Smooth muscle cell (in vitro differentiated cells): ENCODE data around the gene CAPN10. TPM values are rescaled to one million over a fixed set of nuclear protein-coding genes. Genes with fewer than 3 reads are reported as not detected.

ENCODE experiments used
- DNase-seq: peaks from one replicate; lab custom pipeline; 2025; ENCODE audit not compliant: unreplicated experiment; lab: John Stamatoyannopoulos, UW
- H2AFZ ChIP-seq: fragments of 200-600 bp; sonication (generic); 2 replicates; pipeline ENCODE4 v1.6.0; 2016; ENCODE audit warnings: antibody characterized with exemption, low read depth, mild to moderate bottlenecking
- H3F3A ChIP-seq: fragments of 200-600 bp; sonication (generic); 2 replicates; pipeline ENCODE4 v1.6.0; 2017; ENCODE audit warnings: antibody characterized with exemption, low read depth
- H3K27ac ChIP-seq: fragments of 200-600 bp; sonication (generic); 2 replicates; pipeline ENCODE4 v1.5.1; 2016; ENCODE audit warnings: low read depth, mild to moderate bottlenecking
- H3K27me3 ChIP-seq: fragments of 200-600 bp; sonication (generic); 2 replicates; pipeline ENCODE4 v1.6.1; 2016; ENCODE audit warnings: low read depth, mild to moderate bottlenecking
- H3K36me3 ChIP-seq: fragments of 200-600 bp; sonication (generic); 2 replicates; pipeline ENCODE4 v1.5.1; 2016; ENCODE audit warnings: low read depth
- H3K4me1 ChIP-seq: fragments of 200-600 bp; sonication (generic); 2 replicates; pipeline ENCODE4 v1.5.1; 2016; ENCODE audit warnings: low read depth
- H3K4me2 ChIP-seq: fragments of 200-600 bp; sonication (generic); 2 replicates; pipeline ENCODE4 v1.6.0; 2016; ENCODE audit warnings: mild to moderate bottlenecking
- H3K4me3 ChIP-seq: fragments of 200-600 bp; sonication (generic); 2 replicates; pipeline ENCODE4 v1.5.1; 2016; ENCODE audit warnings: mild to moderate bottlenecking
- H3K79me2 ChIP-seq: fragments of 200-600 bp; sonication (generic); 2 replicates; pipeline ENCODE4 v1.6.0; 2016; ENCODE audit warnings: low read depth, mild to moderate bottlenecking
- H3K9ac ChIP-seq: fragments of 200-600 bp; sonication (generic); 2 replicates; pipeline ENCODE4 v1.6.0; 2016; ENCODE audit warnings: low read depth
- H3K9me3 ChIP-seq: fragments of 200-600 bp; sonication (generic); replicated peaks from 2 replicates; pipeline ENCODE4 v1.5.1; 2016; ENCODE audit warnings: low read depth
- H4K20me1 ChIP-seq: fragments of 200-600 bp; sonication (generic); 2 replicates; pipeline ENCODE4 v1.6.0; 2016; ENCODE audit warnings: low read depth
- WGBS: methylation state at CpG from one replicate; pipeline ENCODE4 v1.1.7; 2016; ENCODE audit warnings: low lambda C conversion rate; 5-methylcytosine and 5-hydroxymethylcytosine counted together
- polyA plus RNA-seq: library from polyadenylated mRNA; unstranded; fragments of >200 nt; fragmentation: Nextera tagmentation; extraction: Ambion mirVana; gene quantifications from 2 replicates; pipeline ENCODE4 v1.2.1, GENCODE V29; 2016
- total RNA-seq: library from RNA; depleted of rRNA; stranded (reverse); fragments of >200 nt; gene quantifications from 2 replicates; pipeline ENCODE4 v1.2.3, GENCODE V29; 2014
- TF ChIP-seq, protein P1 (sequence below): fragments of 200-600 bp; sonication (generic); IDR thresholded peaks from 2 replicates; pipeline ENCODE4 v1.5.1; 2017; ENCODE audit warnings: borderline replicate concordance, mild to moderate bottlenecking, antibody characterized with exemption; ENCODE audit not compliant: insufficient read depth, poor library complexity, severe bottlenecking

The CAPN10 gene
- total and polyA plus RNA-seq, 2 experiments from 2014 or later: 6.6 to 17.0 TPM

DNA sequence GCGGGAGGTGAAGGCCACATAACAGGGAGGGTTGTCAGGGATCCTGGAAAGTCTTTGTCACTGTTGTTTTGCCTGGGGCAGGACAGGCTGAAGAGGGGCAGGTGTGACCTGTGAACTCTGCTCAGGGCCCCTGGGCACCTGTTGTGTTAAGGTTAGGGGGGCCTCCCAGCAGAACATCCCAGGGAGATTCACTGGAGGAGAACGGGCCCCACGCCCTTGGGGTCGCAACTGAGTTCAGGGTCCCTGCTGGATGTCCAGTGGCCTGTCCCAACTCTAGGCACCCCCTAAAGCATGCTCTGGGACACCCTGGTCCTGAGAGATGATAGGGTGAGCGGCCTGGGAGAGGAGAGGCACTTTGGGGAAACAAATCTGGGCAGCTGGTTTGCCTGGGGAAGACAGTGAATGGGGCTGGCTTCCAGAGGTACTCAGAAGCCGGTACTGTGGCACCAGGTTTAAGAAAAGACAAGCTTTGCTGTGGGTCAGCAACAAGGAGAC, 61.7 kb downstream of the CAPN10 start:
- no peak for DNase-seq
- Histone ChIP-seq H3K36me3 (no peaks in the 10 kb centered on the region), H3F3A (no peaks in the 10 kb centered on the region), H3K4me3 (no peak overlapping the region), H4K20me1 (no peaks in the 10 kb centered on the region), H3K27me3 (peaks cover 31% of the 10 kb centered on the region), H3K4me1 (peaks cover 6% of the 10 kb centered on the region), H3K27ac (no peak overlapping the region), H3K9me3 (no peaks in the 10 kb centered on the region), H3K79me2 (no peaks in the 10 kb centered on the region), H2AFZ (no peak overlapping the region), H3K9ac (no peak overlapping the region), H3K4me2 (no peak overlapping the region)
- TF ChIP-seq, protein P1, sequence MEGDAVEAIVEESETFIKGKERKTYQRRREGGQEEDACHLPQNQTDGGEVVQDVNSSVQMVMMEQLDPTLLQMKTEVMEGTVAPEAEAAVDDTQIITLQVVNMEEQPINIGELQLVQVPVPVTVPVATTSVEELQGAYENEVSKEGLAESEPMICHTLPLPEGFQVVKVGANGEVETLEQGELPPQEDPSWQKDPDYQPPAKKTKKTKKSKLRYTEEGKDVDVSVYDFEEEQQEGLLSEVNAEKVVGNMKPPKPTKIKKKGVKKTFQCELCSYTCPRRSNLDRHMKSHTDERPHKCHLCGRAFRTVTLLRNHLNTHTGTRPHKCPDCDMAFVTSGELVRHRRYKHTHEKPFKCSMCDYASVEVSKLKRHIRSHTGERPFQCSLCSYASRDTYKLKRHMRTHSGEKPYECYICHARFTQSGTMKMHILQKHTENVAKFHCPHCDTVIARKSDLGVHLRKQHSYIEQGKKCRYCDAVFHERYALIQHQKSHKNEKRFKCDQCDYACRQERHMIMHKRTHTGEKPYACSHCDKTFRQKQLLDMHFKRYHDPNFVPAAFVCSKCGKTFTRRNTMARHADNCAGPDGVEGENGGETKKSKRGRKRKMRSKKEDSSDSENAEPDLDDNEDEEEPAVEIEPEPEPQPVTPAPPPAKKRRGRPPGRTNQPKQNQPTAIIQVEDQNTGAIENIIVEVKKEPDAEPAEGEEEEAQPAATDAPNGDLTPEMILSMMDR: no peak
- WGBS: 95% methylated on average over 6 of the region's 6 CpGs

Other genes starting within 250 kb of the CAPN10 start
- gene GPC1, start 151.1 kb upstream of the CAPN10 start, total RNA-seq: 86.4 and 88.9 TPM in 2 replicates
- 221 and 236 TPM in 2 replicates for gene GPC1, start 151.1 kb upstream of the CAPN10 start, polyA plus RNA-seq
- 3.4 and 8.7 TPM in 2 replicates for gene ANKMY1, start 28.7 kb upstream of the CAPN10 start, total RNA-seq
- 5.6 and 6.4 TPM in 2 replicates for gene ANKMY1, start 28.7 kb upstream of the CAPN10 start, polyA plus RNA-seq
- 2.2 and 2.9 TPM in 2 replicates for gene DUSP28, start 26.4 kb upstream of the CAPN10 start, total RNA-seq
- 6.4 and 6.5 TPM in 2 replicates for gene DUSP28, start 26.4 kb upstream of the CAPN10 start, polyA plus RNA-seq
- gene RNPEPL1, start 18.2 kb upstream of the CAPN10 start, total RNA-seq: 13.5 and 15.3 TPM in 2 replicates
- 40.9 and 48.3 TPM in 2 replicates for gene RNPEPL1, start 18.2 kb upstream of the CAPN10 start, polyA plus RNA-seq
- 1.2 and 1.3 TPM in 2 replicates for gene GPR35, start 38.7 kb downstream of the CAPN10 start, total RNA-seq
- gene GPR35, start 38.7 kb downstream of the CAPN10 start, polyA plus RNA-seq: 1.4 and 2.1 TPM in 2 replicates
- not detected in 2 replicates for gene AQP12B, start 96.2 kb downstream of the CAPN10 start, total RNA-seq
- not detected in 2 replicates for gene AQP12B, start 96.2 kb downstream of the CAPN10 start, polyA plus RNA-seq
- not detected in 2 replicates for gene AQP12A, start 105.1 kb downstream of the CAPN10 start, total RNA-seq
- not detected in 2 replicates for gene AQP12A, start 105.1 kb downstream of the CAPN10 start, polyA plus RNA-seq
- gene KIF1A, start 233.5 kb downstream of the CAPN10 start, total RNA-seq: 3.1 and 8.4 TPM in 2 replicates
- gene KIF1A, start 233.5 kb downstream of the CAPN10 start, polyA plus RNA-seq: 4.6 and 8.1 TPM in 2 replicates